Common myeloid progenitor, CD34-positive (primary cell): ENCODE data around the gene HOXB5.

Experiments used
- CTCF ChIA-PET: fragments of 350-600 bp; sonication (Branson Sonifier 250); formaldehyde crosslinking; loops from one replicate; lab custom pipeline; 2021; ENCODE audit warnings: antibody characterized with exemption; lab: Charles Lee
- POLR2A ChIA-PET: fragments of 350-600 bp; sonication (Branson Sonifier 250); formaldehyde crosslinking; loops from one replicate; lab custom pipeline; 2021; ENCODE audit warnings: antibody characterized with exemption; lab: Charles Lee
- DNase-seq, 3 donors: peaks; one replicate each; pipeline versions ENCODE4 v3.0.0 to v3.0.0-alpha.2; 2013
- H3K27ac ChIP-seq, 2 experiments: 1 replicate in 1 of 2; 2 replicates in 1 of 2; pipeline ENCODE4 v1.7.0; 2013; ENCODE audit warnings: inconsistent platforms in 2 of 2, low read length in 2 of 2, mild to moderate bottlenecking in 2 of 2, low read depth in 1 of 2, moderate library complexity in 1 of 2; ENCODE audit not compliant: severe bottlenecking in 2 of 2, insufficient read depth in 1 of 2, poor library complexity in 1 of 2
- H3K27me3 ChIP-seq, 5 experiments: replicated peaks in 2 of 5; 1 replicate in 3 of 5; 2 replicates in 2 of 5; pipeline versions ENCODE4 v1.6.1 to v1.7.0; 2013; ENCODE audit warnings: low read length in 4 of 5, mild to moderate bottlenecking in 2 of 5, moderate library complexity in 2 of 5, inconsistent platforms in 1 of 5; ENCODE audit not compliant: insufficient read depth in 5 of 5, control insufficient read depth in 4 of 5
- H3K36me3 ChIP-seq, 4 experiments: 1 replicate in 2 of 4; 2 replicates in 2 of 4; pipeline versions ENCODE4 v1.6.1 to v1.7.0; 2013; ENCODE audit warnings: low read length in 3 of 4, control low read depth in 1 of 4, mild to moderate bottlenecking in 1 of 4; ENCODE audit not compliant: control insufficient read depth in 4 of 4, insufficient read depth in 4 of 4
- H3K4me1 ChIP-seq, 4 experiments: 1 replicate in 3 of 4; 2 replicates in 1 of 4; pipeline versions ENCODE4 v1.6.1 to v1.7.1; 2013; ENCODE audit warnings: low read length in 3 of 4, mild to moderate bottlenecking in 3 of 4, control low read depth in 1 of 4, inconsistent platforms in 1 of 4, moderate library complexity in 1 of 4; ENCODE audit not compliant: control insufficient read depth in 4 of 4, insufficient read depth in 4 of 4; ENCODE audit errors: control extremely low read depth in 1 of 4
- H3K4me3 ChIP-seq, 7 experiments: 1 replicate in 4 of 7; 2 replicates in 3 of 7; pipeline versions ENCODE4 v1.5.1 to v1.7.0; 2013; ENCODE audit warnings: mild to moderate bottlenecking in 7 of 7, low read length in 6 of 7, moderate library complexity in 6 of 7, inconsistent platforms in 2 of 7, low read depth in 2 of 7, control low read depth in 1 of 7; ENCODE audit not compliant: insufficient read depth in 4 of 7, control insufficient read depth in 1 of 7; ENCODE audit errors: extremely low read depth in 1 of 7
- H3K9me3 ChIP-seq, 5 experiments: 1 replicate in 4 of 5; 2 replicates in 1 of 5; pipeline versions ENCODE4 v1.6.1 to v1.7.1; 2013; ENCODE audit warnings: low read length in 4 of 5, mild to moderate bottlenecking in 2 of 5, inconsistent platforms in 1 of 5, low read depth in 1 of 5, moderate library complexity in 1 of 5; ENCODE audit not compliant: control insufficient read depth in 4 of 5, insufficient read depth in 2 of 5; ENCODE audit errors: control extremely low read depth in 1 of 5
- WGBS: methylation state at CpG from one replicate; pipeline ENCODE4 v1.1.5; 2013; ENCODE audit not compliant: insufficient coverage; 5-methylcytosine and 5-hydroxymethylcytosine counted together

Gene HOXB5

DNA sequence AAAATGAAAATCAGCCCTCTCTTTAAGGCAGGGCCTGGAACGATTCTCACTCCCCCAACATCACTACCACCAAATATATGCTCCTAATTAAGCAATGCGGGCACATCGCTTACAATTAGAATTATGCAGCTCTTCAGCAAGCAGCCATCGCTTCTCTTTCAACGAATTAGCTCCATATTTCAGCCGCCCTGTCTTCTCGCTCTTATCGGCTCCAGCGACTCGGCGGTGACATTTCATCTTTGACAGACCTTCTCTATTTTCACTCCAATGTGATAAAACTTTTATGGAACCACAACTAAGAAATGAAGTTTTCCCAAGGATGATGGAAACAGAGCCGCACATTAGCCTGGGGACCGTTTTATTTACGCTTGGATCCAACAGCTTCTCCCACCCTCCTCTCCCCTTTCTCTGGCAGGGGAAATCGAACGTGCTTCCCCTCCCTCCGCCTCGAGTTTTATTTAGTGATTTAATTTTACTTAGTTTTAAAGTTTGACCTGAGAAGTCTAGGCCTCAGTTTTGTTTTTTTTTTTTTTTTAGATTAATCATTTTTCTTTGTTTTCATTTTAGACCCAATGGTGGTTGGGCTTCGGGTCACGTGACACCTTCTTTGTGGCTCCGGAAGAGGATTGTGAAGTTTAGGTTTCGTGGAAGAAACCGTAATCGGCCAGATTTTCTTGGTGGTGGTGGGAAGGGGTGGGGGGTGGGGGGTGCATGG lies 45.6 kb downstream of the HOXB5 start:
- peak overlapping the region in 5 of 7 experiments; percentile 30 to 68 (median 49) for H3K4me3 ChIP-seq
- H3K9me3 ChIP-seq, result no peaks in the 10 kb centered on the region
- ChIA-PET CTCF (interaction anchor here (0.6 to 3.6 kb wide), 15 partner anchors 9 to 67 kb away, joined by 3 to 16 read pairs (median 4); no protein-coding TSS in a partner anchor), POLR2A (no interaction called here)
- peak; percentile 57 to 75 (median 74) for DNase-seq
- H3K36me3 ChIP-seq, result peaks cover 2 to 35% (median 21%) of the 10 kb centered on the region in 4 experiments
- H3K4me1 ChIP-seq, result peaks cover 22 to 56% (median 47%) of the 10 kb centered on the region in 4 experiments
- H3K27ac ChIP-seq, result peak overlapping the region; percentile 28 to 95
- 5% methylated on average over 14 of the region's 24 CpGs for WGBS
- no peaks in the 10 kb centered on the region for H3K27me3 ChIP-seq

DNA sequence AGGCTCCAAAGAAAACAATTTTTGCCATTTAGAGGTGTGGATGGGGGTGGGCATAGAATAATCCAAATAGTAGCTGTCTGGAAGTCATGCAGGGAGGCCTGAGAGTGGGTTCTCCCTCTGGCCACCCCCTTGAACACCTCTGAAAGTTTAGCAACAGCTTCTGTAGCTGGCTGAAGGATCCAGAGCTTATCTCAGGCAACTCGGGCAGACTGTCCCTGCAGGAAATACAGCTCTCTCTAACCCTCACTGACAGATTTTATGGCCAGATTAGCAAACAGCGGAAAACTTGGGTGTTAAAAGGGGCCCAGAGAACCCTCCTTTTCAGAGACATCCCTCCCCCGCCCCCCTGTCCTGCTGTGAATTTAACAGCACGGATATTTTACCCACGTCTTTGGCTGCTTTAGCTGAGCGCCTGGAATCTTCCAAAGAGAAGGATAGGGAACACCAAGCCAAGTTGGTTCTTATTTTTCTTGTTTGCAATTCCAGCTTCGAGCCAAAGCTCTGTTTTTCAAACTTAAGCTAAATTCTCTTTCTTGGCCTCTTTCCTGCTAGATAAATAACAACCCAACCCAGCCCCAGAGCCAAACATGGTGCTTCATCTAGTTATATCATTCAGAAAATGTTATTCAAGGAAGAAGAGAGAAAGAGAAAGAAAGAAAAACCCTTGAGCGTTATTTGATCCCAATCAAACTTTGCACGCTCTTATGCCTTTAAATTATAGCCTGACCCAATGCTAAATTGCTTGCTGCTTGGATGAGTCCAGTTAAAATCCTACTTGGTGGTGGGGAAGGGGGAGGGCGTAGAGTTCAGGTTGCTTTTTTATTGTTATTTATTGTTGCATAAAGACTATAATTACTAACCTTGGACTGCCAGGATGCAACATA lies 46.4 kb downstream of the HOXB5 start:
- Histone ChIP-seq H3K27me3 (no peaks in the 10 kb centered on the region), H3K36me3 (peaks cover 2 to 31% (median 19%) of the 10 kb centered on the region in 4 experiments), H3K9me3 (no peaks in the 10 kb centered on the region), H3K4me3 (peak overlapping the region in 5 of 7 experiments; percentile 32 to 68 (median 49)), H3K4me1 (peaks cover 22 to 60% (median 48%) of the 10 kb centered on the region in 4 experiments), H3K27ac (peak overlapping the region; percentile 21 to 95)
- ChIA-PET POLR2A (interaction anchor here (0.5 to 1.4 kb wide), 10 partner anchors 10 to 665 kb away, joined by 3 to 7 read pairs (median 3); no protein-coding TSS in a partner anchor), CTCF (interaction anchor here (0.6 to 3.6 kb wide), 15 partner anchors 10 to 282 kb away, joined by 3 to 16 read pairs (median 3); no protein-coding TSS in a partner anchor)
- DNase-seq, result peak; percentile 82 to 97 (median 94)
- 5% methylated on average over 6 of the region's 10 CpGs for WGBS

DNA sequence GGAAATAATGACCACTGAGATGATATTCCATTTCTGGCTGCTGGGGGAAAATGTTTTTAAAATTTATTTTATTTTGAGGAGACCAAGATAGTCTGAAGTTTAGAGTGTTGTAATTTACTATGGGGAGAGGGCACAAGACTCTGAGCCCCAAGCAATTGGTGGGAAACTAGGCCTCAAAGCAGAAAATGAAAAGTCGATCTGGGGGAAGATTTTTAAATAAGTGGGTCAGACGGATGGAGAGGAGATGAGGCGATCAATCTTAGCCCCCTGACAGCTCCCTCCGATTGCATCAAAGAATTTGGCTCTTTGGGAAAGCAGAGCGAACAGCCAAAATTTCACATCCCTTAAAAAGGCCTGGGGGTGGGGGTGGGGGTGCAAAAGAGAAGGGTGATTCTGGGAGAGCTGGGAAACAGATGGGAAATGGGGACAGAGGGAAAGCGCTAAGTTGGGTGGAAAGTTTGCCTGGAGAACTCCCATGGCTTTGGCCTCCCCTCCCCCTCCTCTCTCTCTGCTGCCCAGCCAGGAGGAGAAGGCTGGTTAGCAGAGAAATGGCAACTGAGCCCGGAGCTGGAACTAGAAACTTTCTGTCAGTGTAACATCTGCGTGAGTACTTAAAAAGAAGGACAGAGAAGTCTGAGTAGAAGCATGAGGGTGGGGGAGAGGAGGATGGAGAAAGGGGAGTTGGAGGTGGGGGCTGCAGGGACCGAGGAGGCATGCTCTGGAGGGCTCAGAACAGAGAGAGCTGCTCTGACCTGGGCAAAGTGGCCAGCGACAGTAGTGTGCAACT lies 47.2 kb downstream of the HOXB5 start:
- no peaks in the 10 kb centered on the region for H3K9me3 ChIP-seq
- WGBS, result 38% methylated on average over 4 of the region's 10 CpGs
- DNase-seq, result no peak
- ChIA-PET POLR2A (interaction anchor here (0.6 to 1.4 kb wide), 9 partner anchors 10 to 563 kb away, joined by 3 to 7 read pairs (median 3); no protein-coding TSS in a partner anchor), CTCF (interaction anchor here (0.5 to 3.6 kb wide), 10 partner anchors 11 to 62 kb away, joined by 3 to 16 read pairs (median 5); no protein-coding TSS in a partner anchor)
- peak overlapping the region; percentile 21 to 95 for H3K27ac ChIP-seq
- H3K36me3 ChIP-seq, result peaks cover 2 to 23% (median 11%) of the 10 kb centered on the region in 4 experiments
- H3K27me3 ChIP-seq, result no peaks in the 10 kb centered on the region
- H3K4me3 ChIP-seq, result peak overlapping the region in 5 of 7 experiments; percentile 32 to 68 (median 45)
- H3K4me1 ChIP-seq, result peaks cover 22 to 67% (median 53%) of the 10 kb centered on the region in 4 experiments

DNA sequence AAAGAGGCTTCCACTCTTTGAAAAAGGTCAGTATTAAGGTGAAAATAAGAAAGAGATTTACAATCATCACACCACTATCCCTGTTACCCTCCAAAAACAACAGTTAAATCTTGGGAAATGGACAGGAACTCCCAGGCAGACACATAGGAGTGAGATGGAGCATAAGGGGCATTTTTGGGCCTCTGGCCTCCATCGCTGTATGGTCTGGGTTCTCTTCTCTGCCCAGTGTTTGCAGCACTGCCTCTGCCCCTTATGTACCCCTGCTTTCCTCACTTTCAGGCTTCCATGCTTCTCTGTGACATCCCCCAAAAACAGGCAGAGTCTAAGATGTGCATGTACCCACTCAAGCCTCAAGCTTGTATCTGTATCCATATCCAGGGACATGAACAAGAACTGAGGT lies 48.0 kb downstream of the HOXB5 start:
- ChIA-PET POLR2A (no interaction called here), CTCF (interaction anchor here (3.6 kb wide), 1 partner anchor 34 kb away, joined by 15 read pairs; no protein-coding TSS in a partner anchor)
- 80% methylated on average over 1 of the region's 1 CpG for WGBS
- DNase-seq, result no peak
- H3K9me3 ChIP-seq, result no peaks in the 10 kb centered on the region
- H3K4me3 ChIP-seq, result peak overlapping the region in 2 of 7 experiments; percentile 10 to 95
- peak overlapping the region in 1 of 2 experiments; percentile 95 for H3K27ac ChIP-seq
- H3K27me3 ChIP-seq, result no peaks in the 10 kb centered on the region
- H3K36me3 ChIP-seq, result peaks cover 2 to 19% (median 8%) of the 10 kb centered on the region in 4 experiments
- H3K4me1 ChIP-seq, result peaks cover 22 to 74% (median 59%) of the 10 kb centered on the region in 4 experiments

DNA sequence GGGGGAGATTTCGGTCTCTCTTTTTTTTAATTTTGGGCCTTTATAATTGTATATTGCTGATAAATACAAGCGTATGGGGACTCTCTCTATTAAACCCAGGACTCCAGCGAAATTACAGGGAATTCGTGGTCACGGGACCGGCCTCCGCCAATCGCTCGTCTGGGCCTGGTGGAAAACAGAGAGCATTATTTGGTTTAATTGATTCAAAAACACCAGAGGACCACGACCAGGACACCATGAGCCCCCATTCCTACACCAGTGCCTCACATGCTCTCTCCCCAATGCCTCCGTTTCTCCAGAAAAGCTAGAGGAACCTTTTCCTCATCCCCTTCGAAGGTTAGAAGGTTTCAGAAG lies 48.6 kb downstream of the HOXB5 start, which contains the start of gene HOXB2:
Gene HOXB2, minus strand, starts transcription at position 88 of the 354 bp plus-strand sequence. CDS start 198 bp downstream, outside the sequence.
- ChIA-PET CTCF (no interaction called here), POLR2A (no interaction called here)
- peaks cover under 1 to 13% (median 5%) of the 10 kb centered on the region in 4 experiments for H3K36me3 ChIP-seq
- no peaks in the 10 kb centered on the region for H3K27me3 ChIP-seq
- H3K4me3 ChIP-seq, result peak within 1 kb of the TSS; percentile 60 to 95 (median 89)
- peaks cover 22 to 77% (median 60%) of the 10 kb centered on the region in 4 experiments for H3K4me1 ChIP-seq
- H3K9me3 ChIP-seq, result no peaks in the 10 kb centered on the region
- WGBS, result no CpG with 5 or more reads among the region's 12 CpGs
- peak within 1 kb of the TSS; percentile 83 to 95 for H3K27ac ChIP-seq
- peak in 1 of 3 donors; percentile 34 for DNase-seq
